Measurements from ENCODE around the gene CLIC5.
"Not testable (repeated sequence)": the region's sequence is repeated elsewhere in the genome, so short reads cannot be mapped to it uniquely, and the experiment has no call there.

Gene CLIC5

GRCh38 chr6:45926423-45926822 is 89.2 kb downstream of the CLIC5 start:
- DNase-seq (ENCODE audit: low read depth): not testable (repeated sequence)

- DNase-seq (ENCODE audit: low read depth): no peak
Observed at GRCh38 chr6:45924763-45925342, 90.8 kb downstream of the CLIC5 start.

- peak; percentile 3 for DNase-seq (ENCODE audit: low read depth)
Observed at GRCh38 chr6:45923831-45924391, 91.7 kb downstream of the CLIC5 start.

GRCh38 chr6:45922728-45923351 is 92.8 kb downstream of the CLIC5 start:
- DNase-seq (ENCODE audit: low read depth): peak; percentile 37

GRCh38 chr6:45921691-45922281 is 93.9 kb downstream of the CLIC5 start:
- DNase-seq (ENCODE audit: low read depth): no peak

- no peak for DNase-seq (ENCODE audit: low read depth)
Observed at GRCh38 chr6:45920819-45921511, 94.7 kb downstream of the CLIC5 start.

- no peak for DNase-seq (ENCODE audit: low read depth)
Observed at GRCh38 chr6:45917439-45917838, 98.2 kb downstream of the CLIC5 start.

- DNase-seq (ENCODE audit: low read depth): no peak
Observed at GRCh38 chr6:45916692-45917091, 99.0 kb downstream of the CLIC5 start.

- no peak for DNase-seq (ENCODE audit: low read depth)
Observed at GRCh38 chr6:45915780-45916468, 99.7 kb downstream of the CLIC5 start.

- no peak for DNase-seq (ENCODE audit: low read depth)
Observed at GRCh38 chr6:45911691-45912090, 104.0 kb downstream of the CLIC5 start.

GRCh38 chr6:45903959-45904358 is 111.7 kb downstream of the CLIC5 start:
- no peak for DNase-seq (ENCODE audit: low read depth)

GRCh38 chr6:45902984-45903383 is 112.7 kb downstream of the CLIC5 start:
- DNase-seq (ENCODE audit: low read depth): no peak

GRCh38 chr6:45901767-45902650 is 113.7 kb downstream of the CLIC5 start:
- no peak for DNase-seq (ENCODE audit: low read depth)

GRCh38 chr6:45900808-45901752 is 114.6 kb downstream of the CLIC5 start:
- DNase-seq (ENCODE audit: low read depth): no peak

GRCh38 chr6:45899683-45899946 is 116.0 kb downstream of the CLIC5 start:
- DNase-seq (ENCODE audit: low read depth): no peak

GRCh38 chr6:45898941-45899682 is 116.5 kb downstream of the CLIC5 start:
- DNase-seq (ENCODE audit: low read depth): no peak

- no peak for DNase-seq (ENCODE audit: low read depth)
Observed at GRCh38 chr6:45896783-45897441, 118.7 kb downstream of the CLIC5 start.

GRCh38 chr6:45895569-45895968 is 120.1 kb downstream of the CLIC5 start:
- DNase-seq (ENCODE audit: low read depth): no peak

- no peak for DNase-seq (ENCODE audit: low read depth)
Observed at GRCh38 chr6:45892696-45893245, 122.9 kb downstream of the CLIC5 start.

Data from stimulated activated CD8-positive, alpha-beta memory T cell treated with anti-CD3 and anti-CD28 coated beads, Interleukin-4, amount 100 ng/mL, for 24 hours (primary cell).